Caco-2 (cell line): Measurements from ENCODE around the gene SPRN. TPM values are rescaled to one million over a fixed set of nuclear protein-coding genes. Genes with fewer than 3 reads are reported as not detected.

Source experiments
- BruUV-seq: library from RNA; stranded (reverse); fragments of 400-500 nt; replicated peaks from 2 replicates; lab custom pipeline; 2021; lab: Mats Ljungman, UMichigan
- CTCF ChIA-PET: fragments of 300-600 bp; sonication (Branson Sonifier 250); formaldehyde crosslinking; loops from one replicate; lab custom pipeline; 2022; ENCODE audit warnings: antibody characterized with exemption; lab: Charles Lee
- POLR2A ChIA-PET: fragments of 300-600 bp; sonication (Branson Sonifier 250); formaldehyde crosslinking; loops from one replicate; lab custom pipeline; 2022; ENCODE audit warnings: antibody characterized with exemption; lab: Charles Lee
- DNase-seq, 2 experiments: peaks; one replicate each; pipeline versions ENCODE4 v3.0.0 to v3.0.0-alpha.2; 2020 to 2022
- H3K27me3 ChIP-seq: replicated peaks from 2 replicates; pipeline ENCODE4 v1.6.0; 2011; ENCODE audit warnings: low read length; ENCODE audit not compliant: control insufficient read depth, insufficient read depth
- H3K36me3 ChIP-seq: 2 replicates; pipeline ENCODE4 v1.5.1; 2011; ENCODE audit warnings: low read length; ENCODE audit not compliant: control insufficient read depth, insufficient read depth
- H3K4me1 ChIP-seq: fragments of 250-450 bp; sonication (Bioruptor Pico); 2 replicates; pipeline ENCODE4 v1.5.1; 2020; ENCODE audit warnings: mild to moderate bottlenecking
- H3K4me3 ChIP-seq: 2 replicates; pipeline ENCODE4 v1.5.1; 2011; ENCODE audit warnings: low read depth, mild to moderate bottlenecking, control low read depth, low read length
- H3K9me3 ChIP-seq: fragments of 250-450 bp; sonication (Bioruptor Pico); 2 replicates; pipeline ENCODE4 v1.5.1; 2020; ENCODE audit warnings: mild to moderate bottlenecking, moderate library complexity
- H3K27ac Mint-ChIP-seq: one replicate; pipeline ENCODE4 v1.8.0; 2022; ENCODE audit warnings: mixed read lengths; ENCODE audit not compliant: unreplicated experiment
- H3K27me3 Mint-ChIP-seq: one replicate; pipeline ENCODE4 v1.8.0; 2022; ENCODE audit warnings: mixed read lengths; ENCODE audit not compliant: insufficient read depth, unreplicated experiment
- H3K36me3 Mint-ChIP-seq: one replicate; pipeline ENCODE4 v1.8.0; 2022; ENCODE audit warnings: mild to moderate bottlenecking, mixed read lengths; ENCODE audit not compliant: insufficient read depth, unreplicated experiment
- H3K4me1 Mint-ChIP-seq: one replicate; pipeline ENCODE4 v1.8.0; 2022; ENCODE audit warnings: low read depth, mixed read lengths; ENCODE audit not compliant: unreplicated experiment
- H3K4me3 Mint-ChIP-seq: one replicate; pipeline ENCODE4 v1.8.0; 2022; ENCODE audit warnings: mild to moderate bottlenecking, moderate library complexity, mixed read lengths; ENCODE audit not compliant: unreplicated experiment
- H3K9me3 Mint-ChIP-seq: one replicate; pipeline ENCODE4 v1.8.0; 2022; ENCODE audit warnings: mixed read lengths; ENCODE audit not compliant: unreplicated experiment
- CTCF ChIP-seq, 2 experiments: fragments of 200-600 bp in 1 of 2; IDR thresholded peaks; 1 replicate in 1 of 2; 2 replicates in 1 of 2; pipeline versions ENCODE4 v1.5.1 to v1.8.0; 2011 to 2022; ENCODE audit warnings: antibody characterized with exemption in 1 of 2, control low read depth in 1 of 2, inconsistent platforms in 1 of 2, low read depth in 1 of 2, low read length in 1 of 2, mild to moderate bottlenecking in 1 of 2, moderate library complexity in 1 of 2; ENCODE audit not compliant: insufficient read depth in 1 of 2, severe bottlenecking in 1 of 2, unreplicated experiment in 1 of 2
- intact Hi-C: fragments of 100-400 bp; cut with micrococcal nuclease; formaldehyde crosslinking; loops from one replicate; pipeline ENCODE4 v1.10.0; 2022; ENCODE audit not compliant: unreplicated experiment
- total RNA-seq: library from RNA; stranded (reverse); gene quantifications from 2 replicates; pipeline ENCODE4 v1.2.3, GENCODE V29; 2022

The SPRN gene
- total RNA-seq, 1 experiment from 2014 or later: not detected

DNA sequence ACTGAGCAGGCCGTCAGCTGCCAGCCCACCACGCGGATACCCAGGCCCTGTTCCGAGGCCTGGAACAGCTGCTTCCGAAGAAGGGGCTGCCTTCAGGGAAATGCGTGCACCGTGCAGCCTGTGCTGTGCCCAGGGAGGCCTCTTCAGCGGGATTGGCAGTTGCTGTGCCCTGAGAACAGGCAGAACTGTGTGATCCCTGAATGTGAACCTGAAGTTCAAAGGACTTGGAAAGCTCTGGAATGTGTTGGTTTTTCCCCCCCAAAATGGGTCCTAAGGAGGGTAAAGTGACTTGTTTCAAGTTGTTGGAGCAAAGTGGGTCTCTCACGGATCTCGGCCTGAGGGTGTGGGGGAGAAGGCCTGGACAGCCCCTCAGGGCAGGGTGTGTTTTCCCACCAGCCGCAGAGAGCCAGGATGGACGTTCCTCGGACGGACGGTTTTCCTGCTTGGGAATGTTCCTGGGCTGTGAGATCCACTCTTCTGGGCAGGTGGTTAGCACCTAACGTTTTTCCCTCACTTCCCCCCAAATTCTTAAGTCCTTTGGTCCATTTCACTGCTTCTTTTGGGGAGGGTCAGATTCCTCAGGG lies 2.1 kb downstream of the SPRN start:
- Mint-ChIP-seq H3K9me3 (no peaks in the 10 kb centered on the region), H3K27ac (no peak overlapping the region), H3K36me3 (peaks cover 56% of the 10 kb centered on the region), H3K4me3 (peak overlapping the region; percentile 61), H3K4me1 (no peaks in the 10 kb centered on the region), H3K27me3 (no peaks in the 10 kb centered on the region)
- ChIA-PET POLR2A (no interaction called here), CTCF (no interaction called here)
- H3K4me3 ChIP-seq: no peak overlapping the region
- intact Hi-C loops: no loop called here
- H3K27me3 ChIP-seq: no peaks in the 10 kb centered on the region
- DNase-seq: no peak
- peaks cover 5% of the 10 kb centered on the region; the same call in 1 of the 2 replicates for H3K4me1 ChIP-seq
- no TSS peak for BruUV-seq
- H3K9me3 ChIP-seq: no peaks in the 10 kb centered on the region
- H3K36me3 ChIP-seq: peaks cover 1% of the 10 kb centered on the region
- TF ChIP-seq CTCF (IDR thresholded peaks at IDR 0.05; ENCODE audit: insufficient read depth in 1 of 2, low read depth in 1 of 2, low read length in 1 of 2, severe bottlenecking in 1 of 2, unreplicated experiment in 1 of 2): no peak

DNA sequence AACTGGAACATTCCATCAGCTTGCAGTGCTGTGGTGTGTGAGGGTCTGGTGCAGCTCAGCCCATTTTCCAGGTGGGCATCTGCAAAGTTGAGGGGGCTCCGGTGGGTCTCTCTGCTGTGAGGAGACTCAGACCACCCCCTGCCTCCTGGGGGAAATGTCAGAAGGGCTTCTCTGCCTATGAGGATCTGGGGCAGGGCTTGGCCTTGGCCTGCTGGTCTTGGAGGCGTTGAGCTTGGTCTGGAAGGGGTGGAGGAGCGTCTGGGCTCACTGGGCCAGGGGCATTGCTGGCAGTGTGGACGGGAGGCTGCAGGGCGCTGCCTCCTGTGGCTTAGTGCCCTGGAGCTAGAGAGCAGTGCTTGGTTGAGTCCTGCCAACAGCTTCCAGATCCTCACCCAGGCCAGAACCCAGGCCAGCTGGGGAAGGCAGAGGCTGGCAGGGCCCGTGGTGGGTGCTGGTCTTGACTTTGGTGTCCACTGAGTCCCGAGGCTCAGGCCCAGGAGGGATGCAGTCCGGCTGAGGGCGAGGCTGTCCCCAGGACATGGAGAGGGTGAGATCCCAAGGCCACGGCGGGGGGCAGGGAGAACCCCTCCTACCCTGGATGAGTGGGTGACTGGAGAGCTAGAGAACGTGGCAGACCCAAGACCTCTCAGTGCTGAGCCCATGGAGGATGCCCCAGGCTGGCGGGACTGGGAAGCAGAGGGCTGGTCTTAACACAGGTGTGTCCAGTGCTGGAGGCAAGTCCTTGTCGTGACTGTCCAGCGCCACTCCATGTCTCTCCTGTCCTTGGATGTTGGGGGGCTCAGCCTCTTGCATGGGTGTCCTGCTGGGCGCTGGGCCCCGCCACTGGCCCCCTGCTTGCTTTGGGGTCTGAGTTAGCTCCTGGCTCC lies 2.8 kb downstream of the SPRN start:
- Histone ChIP-seq H3K4me1 (peaks cover 5% of the 10 kb centered on the region; the same call in 1 of the 2 replicates), H3K27me3 (no peaks in the 10 kb centered on the region), H3K4me3 (no peak overlapping the region), H3K36me3 (peaks cover 1% of the 10 kb centered on the region), H3K9me3 (no peaks in the 10 kb centered on the region)
- Mint-ChIP-seq H3K27me3 (no peaks in the 10 kb centered on the region), H3K9me3 (no peaks in the 10 kb centered on the region), H3K27ac (no peak overlapping the region), H3K4me1 (no peaks in the 10 kb centered on the region), H3K36me3 (peaks cover 56% of the 10 kb centered on the region), H3K4me3 (peak overlapping the region; percentile 61)
- POLR2A ChIA-PET: no interaction called here
- no peak for TF ChIP-seq CTCF (IDR thresholded peaks at IDR 0.05; ENCODE audit: insufficient read depth in 1 of 2, low read depth in 1 of 2, low read length in 1 of 2, severe bottlenecking in 1 of 2, unreplicated experiment in 1 of 2)
- BruUV-seq: no TSS peak
- CTCF ChIA-PET: no interaction called here
- intact Hi-C loops: no loop called here
- DNase-seq: no peak

- H3K4me1 Mint-ChIP-seq: no peaks in the 10 kb centered on the region
- peaks cover 5% of the 10 kb centered on the region; the same call in 1 of the 2 replicates for H3K4me1 ChIP-seq
- TF ChIP-seq CTCF (IDR thresholded peaks at IDR 0.05; ENCODE audit: insufficient read depth in 1 of 2, low read depth in 1 of 2, low read length in 1 of 2, severe bottlenecking in 1 of 2, unreplicated experiment in 1 of 2): no peak
- H3K36me3 Mint-ChIP-seq: peaks cover 64% of the 10 kb centered on the region
- BruUV-seq: no TSS peak
- no peaks in the 10 kb centered on the region for H3K27me3 ChIP-seq
- POLR2A ChIA-PET: no interaction called here
- no peak overlapping the region for H3K27ac Mint-ChIP-seq
- no peaks in the 10 kb centered on the region for H3K9me3 ChIP-seq
- H3K9me3 Mint-ChIP-seq: no peaks in the 10 kb centered on the region
- peaks cover 1% of the 10 kb centered on the region for H3K36me3 ChIP-seq
- CTCF ChIA-PET: interaction anchor here (1.0 to 1.2 kb wide), 2 partner anchors 11 to 91 kb away, joined by 3 to 6 read pairs; no protein-coding TSS in a partner anchor
- DNase-seq: no peak
- H3K4me3 ChIP-seq: no peak overlapping the region
- H3K27me3 Mint-ChIP-seq: no peaks in the 10 kb centered on the region
- intact Hi-C loops: no loop called here
- H3K4me3 Mint-ChIP-seq: no peak overlapping the region
Measured at GRCh38 chr10:133420579-133420978, 3.8 kb downstream of the SPRN start.
